ENCODE measurements around the gene MRPL21.

Gene MRPL21

GRCh38 chr11:68946416-68947090, 42.9 kb upstream of the MRPL21 start:
- Histone ChIP-seq H3K27ac (ENCODE audit: insufficient read depth in 1 of 2, low read depth in 1 of 2, low read length in 2 of 2, poor library complexity in 1 of 2, severe bottlenecking in 2 of 2) (no peak overlapping the region), H3K4me3 (ENCODE audit: control insufficient read depth in 1 of 7, extremely low read depth in 1 of 7, insufficient read depth in 4 of 7, low read depth in 2 of 7, low read length in 6 of 7) (no peak overlapping the region), H3K4me1 (ENCODE audit: control extremely low read depth in 1 of 4, control insufficient read depth in 4 of 4, insufficient read depth in 4 of 4, low read length in 3 of 4) (peaks cover 0 to 21% (median 12%) of the 10 kb centered on the region in 4 experiments), H3K36me3 (ENCODE audit: control insufficient read depth in 4 of 4, insufficient read depth in 4 of 4, low read length in 3 of 4) (peaks cover 0 to 4% (median 2%) of the 10 kb centered on the region in 4 experiments), H3K27me3 (replicated peaks in 2 of 5; ENCODE audit: control insufficient read depth in 4 of 5, insufficient read depth in 5 of 5, low read length in 4 of 5) (no peaks in the 10 kb centered on the region), H3K9me3 (ENCODE audit: control extremely low read depth in 1 of 5, control insufficient read depth in 4 of 5, insufficient read depth in 2 of 5, low read depth in 1 of 5, low read length in 4 of 5) (no peaks in the 10 kb centered on the region)
- POLR2A ChIA-PET, result interaction anchor here (0.6 kb wide), 1 partner anchor 118 kb away, joined by 4 read pairs; no protein-coding TSS in a partner anchor
- CTCF ChIA-PET, result interaction anchor here (1.2 kb wide), 1 partner anchor 9 kb away, joined by 4 read pairs; no protein-coding TSS in a partner anchor
- 88% methylated on average over 14 of the region's 18 CpGs for WGBS (ENCODE audit: insufficient coverage)
- peak in 2 of 3 donors; percentile 49 to 64 for DNase-seq

- no peaks in the 10 kb centered on the region for H3K27me3 ChIP-seq (replicated peaks in 2 of 5; ENCODE audit: control insufficient read depth in 4 of 5, insufficient read depth in 5 of 5, low read length in 4 of 5)
- CTCF ChIA-PET, result interaction anchor here (1.0 kb wide), 1 partner anchor 13 kb away, joined by 4 read pairs; no protein-coding TSS in a partner anchor
- peaks cover 2 to 37% (median 23%) of the 10 kb centered on the region in 4 experiments for H3K36me3 ChIP-seq (ENCODE audit: control insufficient read depth in 4 of 4, insufficient read depth in 4 of 4, low read length in 3 of 4)
- 64% methylated on average over 9 of the region's 9 CpGs for WGBS (ENCODE audit: insufficient coverage)
- no peaks in the 10 kb centered on the region for H3K9me3 ChIP-seq (ENCODE audit: control extremely low read depth in 1 of 5, control insufficient read depth in 4 of 5, insufficient read depth in 2 of 5, low read depth in 1 of 5, low read length in 4 of 5)
- H3K27ac ChIP-seq (ENCODE audit: insufficient read depth in 1 of 2, low read depth in 1 of 2, low read length in 2 of 2, poor library complexity in 1 of 2, severe bottlenecking in 2 of 2), result no peak overlapping the region
- DNase-seq, result peak in 2 of 3 donors; percentile 25 to 36
- POLR2A ChIA-PET, result no interaction called here
- peaks cover 0 to 21% (median 12%) of the 10 kb centered on the region in 4 experiments for H3K4me1 ChIP-seq (ENCODE audit: control extremely low read depth in 1 of 4, control insufficient read depth in 4 of 4, insufficient read depth in 4 of 4, low read length in 3 of 4)
- H3K4me3 ChIP-seq (ENCODE audit: control insufficient read depth in 1 of 7, extremely low read depth in 1 of 7, insufficient read depth in 4 of 7, low read depth in 2 of 7, low read length in 6 of 7), result no peak overlapping the region
Observed at GRCh38 chr11:68942751-68943271, 39.2 kb upstream of the MRPL21 start.

- H3K36me3 ChIP-seq (ENCODE audit: control insufficient read depth in 4 of 4, insufficient read depth in 4 of 4, low read length in 3 of 4), result peaks cover 2 to 43% (median 29%) of the 10 kb centered on the region in 4 experiments
- no peak overlapping the region for H3K4me3 ChIP-seq (ENCODE audit: control insufficient read depth in 1 of 7, extremely low read depth in 1 of 7, insufficient read depth in 4 of 7, low read depth in 2 of 7, low read length in 6 of 7)
- ChIA-PET CTCF (no interaction called here), POLR2A (no interaction called here)
- no peak overlapping the region for H3K27ac ChIP-seq (ENCODE audit: insufficient read depth in 1 of 2, low read depth in 1 of 2, low read length in 2 of 2, poor library complexity in 1 of 2, severe bottlenecking in 2 of 2)
- no peak for DNase-seq
- H3K4me1 ChIP-seq (ENCODE audit: control extremely low read depth in 1 of 4, control insufficient read depth in 4 of 4, insufficient read depth in 4 of 4, low read length in 3 of 4), result peaks cover 0 to 19% (median 12%) of the 10 kb centered on the region in 4 experiments
- H3K9me3 ChIP-seq (ENCODE audit: control extremely low read depth in 1 of 5, control insufficient read depth in 4 of 5, insufficient read depth in 2 of 5, low read depth in 1 of 5, low read length in 4 of 5), result no peaks in the 10 kb centered on the region
- no peaks in the 10 kb centered on the region for H3K27me3 ChIP-seq (replicated peaks in 2 of 5; ENCODE audit: control insufficient read depth in 4 of 5, insufficient read depth in 5 of 5, low read length in 4 of 5)
- WGBS (ENCODE audit: insufficient coverage), result 82% methylated on average over 6 of the region's 11 CpGs
Observed at GRCh38 chr11:68942095-68942620, 38.5 kb upstream of the MRPL21 start.

GRCh38 chr11:68941324-68942094, 37.9 kb upstream of the MRPL21 start:
- ChIA-PET POLR2A (no interaction called here), CTCF (no interaction called here)

GRCh38 chr11:68940651-68941323, 37.2 kb upstream of the MRPL21 start:
- DNase-seq, result no peak
- CTCF ChIA-PET, result no interaction called here
- peaks cover 4 to 57% (median 41%) of the 10 kb centered on the region in 4 experiments for H3K36me3 ChIP-seq (ENCODE audit: control insufficient read depth in 4 of 4, insufficient read depth in 4 of 4, low read length in 3 of 4)
- WGBS (ENCODE audit: insufficient coverage), result 95% methylated on average over 17 of the region's 20 CpGs
- H3K4me3 ChIP-seq (ENCODE audit: control insufficient read depth in 1 of 7, extremely low read depth in 1 of 7, insufficient read depth in 4 of 7, low read depth in 2 of 7, low read length in 6 of 7), result no peak overlapping the region
- H3K27ac ChIP-seq (ENCODE audit: insufficient read depth in 1 of 2, low read depth in 1 of 2, low read length in 2 of 2, poor library complexity in 1 of 2, severe bottlenecking in 2 of 2), result no peak overlapping the region
- H3K27me3 ChIP-seq (replicated peaks in 2 of 5; ENCODE audit: control insufficient read depth in 4 of 5, insufficient read depth in 5 of 5, low read length in 4 of 5), result no peaks in the 10 kb centered on the region
- POLR2A ChIA-PET, result no interaction called here
- H3K4me1 ChIP-seq (ENCODE audit: control extremely low read depth in 1 of 4, control insufficient read depth in 4 of 4, insufficient read depth in 4 of 4, low read length in 3 of 4), result peaks cover 0 to 13% (median 9%) of the 10 kb centered on the region in 4 experiments
- H3K9me3 ChIP-seq (ENCODE audit: control extremely low read depth in 1 of 5, control insufficient read depth in 4 of 5, insufficient read depth in 2 of 5, low read depth in 1 of 5, low read length in 4 of 5), result no peaks in the 10 kb centered on the region

More at GRCh38 chr11:68941324-68942094, 37.9 kb upstream of the MRPL21 start:
- H3K4me3 ChIP-seq (ENCODE audit: control insufficient read depth in 1 of 7, extremely low read depth in 1 of 7, insufficient read depth in 4 of 7, low read depth in 2 of 7, low read length in 6 of 7), result no peak overlapping the region
- DNase-seq, result no peak
- WGBS (ENCODE audit: insufficient coverage), result 95% methylated on average over 15 of the region's 18 CpGs
- H3K4me1 ChIP-seq (ENCODE audit: control extremely low read depth in 1 of 4, control insufficient read depth in 4 of 4, insufficient read depth in 4 of 4, low read length in 3 of 4), result peaks cover 0 to 15% (median 11%) of the 10 kb centered on the region in 4 experiments
- H3K9me3 ChIP-seq (ENCODE audit: control extremely low read depth in 1 of 5, control insufficient read depth in 4 of 5, insufficient read depth in 2 of 5, low read depth in 1 of 5, low read length in 4 of 5), result no peaks in the 10 kb centered on the region
- no peak overlapping the region for H3K27ac ChIP-seq (ENCODE audit: insufficient read depth in 1 of 2, low read depth in 1 of 2, low read length in 2 of 2, poor library complexity in 1 of 2, severe bottlenecking in 2 of 2)
- no peaks in the 10 kb centered on the region for H3K27me3 ChIP-seq (replicated peaks in 2 of 5; ENCODE audit: control insufficient read depth in 4 of 5, insufficient read depth in 5 of 5, low read length in 4 of 5)
- H3K36me3 ChIP-seq (ENCODE audit: control insufficient read depth in 4 of 4, insufficient read depth in 4 of 4, low read length in 3 of 4), result peaks cover 2 to 50% (median 34%) of the 10 kb centered on the region in 4 experiments

GRCh38 chr11:68939583-68940555, 36.2 kb upstream of the MRPL21 start:
- ChIA-PET POLR2A (no interaction called here), CTCF (interaction anchor here (0.9 to 1.0 kb wide), 2 partner anchors 12 to 14 kb away, joined by 3 to 4 read pairs; no protein-coding TSS in a partner anchor)
- Histone ChIP-seq H3K4me3 (ENCODE audit: control insufficient read depth in 1 of 7, extremely low read depth in 1 of 7, insufficient read depth in 4 of 7, low read depth in 2 of 7, low read length in 6 of 7) (no peak overlapping the region), H3K27ac (ENCODE audit: insufficient read depth in 1 of 2, low read depth in 1 of 2, low read length in 2 of 2, poor library complexity in 1 of 2, severe bottlenecking in 2 of 2) (no peak overlapping the region), H3K36me3 (ENCODE audit: control insufficient read depth in 4 of 4, insufficient read depth in 4 of 4, low read length in 3 of 4) (peaks cover 6 to 66% (median 49%) of the 10 kb centered on the region in 4 experiments), H3K4me1 (ENCODE audit: control extremely low read depth in 1 of 4, control insufficient read depth in 4 of 4, insufficient read depth in 4 of 4, low read length in 3 of 4) (peaks cover 0 to 10% (median 8%) of the 10 kb centered on the region in 4 experiments), H3K27me3 (replicated peaks in 2 of 5; ENCODE audit: control insufficient read depth in 4 of 5, insufficient read depth in 5 of 5, low read length in 4 of 5) (no peaks in the 10 kb centered on the region), H3K9me3 (ENCODE audit: control extremely low read depth in 1 of 5, control insufficient read depth in 4 of 5, insufficient read depth in 2 of 5, low read depth in 1 of 5, low read length in 4 of 5) (no peaks in the 10 kb centered on the region)
- no peak for DNase-seq
- 82% methylated on average over 29 of the region's 33 CpGs for WGBS (ENCODE audit: insufficient coverage)
